GM21515 (cell line): ENCODE data around the gene TANGO6.
A peak's percentile ranks its signal among the peaks of the same experiment; 100 is the strongest.
"Not testable (repeated sequence)": the region's sequence is repeated elsewhere in the genome, so short reads cannot be mapped to it uniquely, and the experiment has no call there.

Experiments used
- ATAC-seq: cut with Tn5 transposase; IDR thresholded peaks from one replicate; pipeline ENCODE4 v1.9.1; 2021; ENCODE audit not compliant: unreplicated experiment

Gene TANGO6

DNA sequence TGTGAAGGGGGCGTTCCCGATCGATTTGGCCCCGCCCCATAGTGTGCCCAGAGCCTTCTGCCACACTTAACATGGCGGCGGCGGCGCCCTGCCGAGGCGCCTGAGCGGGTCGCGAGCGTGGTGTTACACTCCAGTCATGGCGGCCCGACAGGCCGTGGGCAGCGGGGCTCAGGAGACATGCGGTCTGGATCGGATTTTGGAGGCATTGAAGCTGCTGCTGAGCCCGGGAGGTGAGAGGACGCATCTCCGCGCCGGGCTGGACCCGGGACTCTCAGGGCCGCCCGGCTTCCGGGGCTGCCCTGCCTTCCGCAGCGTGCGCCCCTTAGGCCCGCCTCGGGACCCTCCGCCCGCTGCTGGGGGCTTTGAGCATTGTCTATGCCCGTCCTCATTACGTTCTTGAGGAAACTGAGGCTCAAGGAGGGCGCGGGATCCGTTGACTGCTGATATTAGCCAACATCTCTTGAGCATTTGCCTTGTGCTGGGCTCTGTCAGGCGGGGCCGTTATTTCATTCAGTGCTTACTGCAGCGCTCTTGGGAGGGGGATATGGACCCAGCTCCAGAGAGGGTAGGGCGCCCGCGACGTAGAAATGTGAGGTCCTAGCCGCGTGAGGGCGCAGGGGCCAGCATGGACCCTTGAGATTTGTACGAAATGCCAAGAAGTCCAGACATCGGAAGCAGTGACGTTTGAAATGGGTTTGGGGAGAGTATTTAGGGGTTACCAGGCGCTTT, at the start of gene TANGO6:
Gene TANGO6, plus strand, starts transcription at position 50 of the 729 bp plus-strand sequence. Its CDS starts 87 bp downstream, at position 137.
- ATAC-seq: peak; percentile 86

DNA sequence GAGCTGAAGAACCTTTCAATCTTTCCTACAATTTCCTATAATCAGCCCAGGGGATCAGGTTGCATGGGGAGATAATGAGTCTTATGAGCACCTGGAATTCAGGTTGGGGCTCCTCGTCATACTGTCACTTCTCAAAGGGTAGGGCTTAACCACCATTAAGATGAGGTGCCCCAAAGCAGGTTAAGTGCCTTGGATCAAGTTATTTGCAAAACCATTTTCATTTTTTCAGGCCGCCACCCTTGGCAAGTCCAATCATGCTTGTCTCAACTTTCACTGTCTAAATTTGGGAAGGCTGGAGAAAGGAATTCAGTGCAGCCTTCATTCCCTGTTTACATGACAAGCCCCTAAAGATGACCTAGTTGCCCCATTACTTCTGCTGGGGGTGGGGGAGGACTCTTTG, 44.9 kb upstream of the TANGO6 start:
- no peak for ATAC-seq

DNA sequence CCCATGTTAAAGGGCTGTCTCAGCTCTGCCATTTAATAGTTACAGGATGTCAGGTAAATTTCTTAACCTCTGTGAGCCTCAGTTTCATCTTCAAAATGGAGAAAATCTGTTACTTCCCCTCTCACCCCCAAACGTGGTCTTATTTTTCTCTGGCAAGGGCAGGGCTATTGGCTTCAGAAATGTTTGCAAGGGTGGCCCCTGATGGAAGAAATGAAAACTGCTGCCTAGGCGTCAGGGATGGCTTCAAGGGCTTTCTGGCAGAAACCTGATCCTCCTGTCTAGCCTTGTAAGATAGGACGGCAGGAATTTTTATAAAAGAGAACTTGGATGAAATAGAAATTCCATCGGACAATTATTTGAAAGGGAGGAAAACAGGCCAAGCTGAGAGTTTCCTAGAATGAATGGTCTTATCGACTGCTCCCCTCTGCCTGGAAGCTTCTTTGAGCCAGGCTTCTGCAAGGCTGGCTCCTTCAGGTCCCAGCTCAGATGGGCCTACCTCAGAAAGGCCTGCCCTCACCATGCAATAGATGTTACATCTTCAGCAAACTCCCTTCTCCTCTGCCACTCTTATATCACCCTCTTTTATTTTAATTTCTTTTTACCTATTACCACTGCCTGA, 43.0 kb upstream of the TANGO6 start:
- ATAC-seq: no peak

DNA sequence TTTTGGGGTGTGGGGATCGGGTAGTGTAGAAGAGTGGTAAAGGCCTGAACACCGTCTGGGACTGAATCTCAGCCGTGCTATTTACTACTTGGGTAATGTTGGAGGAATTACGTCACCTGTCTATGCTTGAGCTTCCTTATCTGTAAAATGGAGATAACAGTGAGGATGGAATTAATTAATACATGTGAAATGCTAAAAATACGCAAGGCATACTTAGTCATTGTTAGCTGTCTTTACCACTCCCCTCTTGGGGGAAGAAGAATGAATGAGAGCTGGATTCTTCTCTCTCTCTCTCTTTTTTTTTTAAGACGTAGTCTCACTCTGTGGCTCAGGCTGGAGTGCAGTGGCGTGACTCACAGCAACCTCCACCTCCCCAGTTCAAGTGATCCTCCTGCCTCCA, 41.1 kb upstream of the TANGO6 start:
- ATAC-seq: no peak

DNA sequence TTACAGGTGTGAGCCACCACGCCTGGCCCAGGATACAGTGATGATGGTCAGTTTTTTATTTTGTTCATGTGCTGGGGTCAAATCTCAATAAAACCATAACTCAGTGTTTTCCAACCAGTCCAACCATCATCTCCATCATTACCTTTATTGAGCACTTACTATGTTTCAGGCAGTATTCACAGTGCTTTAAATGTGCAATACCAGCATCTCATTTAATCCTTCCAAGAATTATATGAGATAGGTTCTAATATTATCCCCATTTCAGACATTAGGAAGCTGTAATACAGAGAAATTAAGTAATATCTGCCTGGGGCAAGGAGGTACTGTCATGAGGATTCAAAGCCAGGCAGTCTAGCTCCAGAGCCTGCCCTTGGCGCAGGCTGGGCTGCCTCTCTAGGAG, 36.9 kb upstream of the TANGO6 start:
- no peak for ATAC-seq

DNA sequence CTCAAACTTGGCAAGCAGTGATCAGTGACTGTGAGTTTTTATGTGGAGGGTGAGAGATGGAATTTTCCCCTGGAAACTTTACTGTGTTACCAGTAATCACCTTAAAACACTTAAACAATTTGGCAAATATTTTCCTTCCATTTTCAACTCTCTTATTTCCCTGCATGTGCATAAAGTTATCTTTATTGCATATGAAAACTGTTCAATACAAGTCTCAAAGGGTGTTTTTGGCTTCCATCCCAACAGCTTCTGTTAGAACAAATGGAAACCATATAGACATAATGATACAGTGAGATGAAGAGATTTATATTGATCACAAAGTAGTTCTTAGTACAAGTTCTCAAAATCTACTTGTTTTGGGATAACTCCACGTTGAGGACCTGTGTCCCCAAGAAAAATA, 36.4 kb upstream of the TANGO6 start:
- ATAC-seq: no peak

DNA sequence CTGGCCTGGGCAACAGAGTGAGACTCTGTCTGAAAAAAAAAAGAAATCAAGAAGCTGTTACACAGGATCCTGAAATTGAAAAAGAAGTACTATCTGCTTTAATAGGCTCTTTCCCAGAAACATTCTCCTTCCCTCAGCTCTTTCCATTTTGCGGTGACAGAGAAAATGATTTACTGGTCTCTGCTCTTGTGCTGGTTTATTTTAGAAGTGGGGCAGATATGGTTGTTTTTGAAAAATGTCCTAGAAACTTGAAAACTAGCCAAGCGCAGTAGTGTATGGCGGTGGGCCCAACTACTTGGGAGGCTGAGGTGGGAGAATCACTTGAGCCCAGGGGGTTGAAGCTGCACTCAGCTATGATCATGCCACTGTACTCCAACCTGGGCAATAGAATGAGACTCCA, 28.8 kb upstream of the TANGO6 start:
- no peak for ATAC-seq

DNA sequence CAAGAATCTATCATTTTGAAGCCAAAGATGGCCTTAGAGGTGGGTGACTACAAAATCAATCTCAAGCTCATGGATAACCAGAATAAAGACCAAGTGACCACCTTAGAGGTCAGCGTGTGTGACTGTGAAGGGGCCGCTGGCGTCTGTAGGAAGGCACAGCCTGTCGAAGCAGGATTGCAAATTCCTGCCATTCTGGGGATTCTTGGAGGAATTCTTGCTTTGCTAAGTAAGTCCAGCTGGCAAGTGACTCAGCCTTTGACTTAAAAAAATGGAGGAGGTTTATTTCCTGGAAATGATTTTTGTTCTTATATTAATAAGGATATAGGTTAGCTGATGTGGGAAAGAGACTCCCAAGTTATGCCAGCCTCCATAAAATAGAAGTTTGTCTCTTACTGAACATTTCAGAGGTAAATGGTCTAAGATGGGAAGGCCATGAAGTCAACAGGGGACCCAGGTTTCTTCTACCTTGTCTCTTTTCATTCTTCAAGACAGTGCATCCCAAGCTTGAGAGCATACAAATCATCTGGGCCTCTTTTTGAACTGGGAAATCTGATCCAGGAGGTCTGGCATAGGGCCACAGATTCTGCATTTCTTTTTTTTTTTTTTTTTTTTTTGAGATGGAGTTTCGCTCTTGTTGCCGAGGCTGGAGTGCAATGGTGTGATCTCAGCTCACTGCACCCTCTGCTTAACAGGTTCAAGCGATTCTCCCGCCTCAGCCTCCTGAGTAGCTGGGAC, 19.8 kb upstream of the TANGO6 start:
- no peak for ATAC-seq

DNA sequence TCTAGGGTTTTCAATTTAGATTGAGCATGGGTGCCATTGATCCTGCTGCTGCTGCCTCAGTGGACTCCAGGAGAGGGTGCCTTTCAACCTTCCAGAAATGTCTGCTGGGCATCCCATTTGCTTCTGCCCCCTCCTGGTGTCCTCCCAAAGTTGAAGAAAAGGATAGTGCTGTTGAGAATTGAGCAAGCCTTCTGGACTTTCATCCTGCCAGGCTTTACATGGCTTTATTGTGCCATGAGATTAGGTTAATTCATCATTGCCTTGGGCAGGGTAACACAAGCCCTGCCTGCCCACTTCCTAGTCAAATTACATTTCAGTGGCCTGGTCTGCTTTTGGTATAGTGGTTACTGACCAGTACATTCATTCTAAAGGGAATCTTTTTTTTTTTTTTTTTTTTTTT, 17.9 kb upstream of the TANGO6 start:
- ATAC-seq: no peak

DNA sequence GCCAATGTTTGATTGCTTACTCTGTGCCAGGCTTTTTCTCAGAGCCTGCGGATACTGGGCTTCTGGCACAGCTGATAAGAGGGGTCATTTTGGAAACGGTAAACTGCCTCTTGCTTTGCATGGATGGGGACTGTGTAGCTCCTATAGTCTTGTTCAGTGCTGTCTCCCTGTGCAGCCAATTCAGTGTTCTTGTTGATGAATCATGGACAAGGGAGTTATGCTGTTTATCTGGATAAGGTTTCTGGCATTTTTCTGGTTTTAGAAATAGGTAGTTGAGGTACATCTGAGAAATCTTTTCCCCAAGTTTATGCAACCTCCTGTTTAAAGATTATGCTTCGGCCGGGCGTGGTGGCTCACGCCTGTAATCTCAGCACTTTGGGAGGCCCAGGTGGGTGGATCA, 16.7 kb upstream of the TANGO6 start:
- no peak for ATAC-seq

DNA sequence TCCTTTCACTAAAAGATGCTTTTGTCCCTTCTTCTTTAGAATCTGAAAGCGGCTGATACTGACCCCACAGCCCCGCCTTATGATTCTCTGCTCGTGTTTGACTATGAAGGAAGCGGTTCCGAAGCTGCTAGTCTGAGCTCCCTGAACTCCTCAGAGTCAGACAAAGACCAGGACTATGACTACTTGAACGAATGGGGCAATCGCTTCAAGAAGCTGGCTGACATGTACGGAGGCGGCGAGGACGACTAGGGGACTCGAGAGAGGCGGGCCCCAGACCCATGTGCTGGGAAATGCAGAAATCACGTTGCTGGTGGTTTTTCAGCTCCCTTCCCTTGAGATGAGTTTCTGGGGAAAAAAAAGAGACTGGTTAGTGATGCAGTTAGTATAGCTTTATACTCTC, 10.1 kb upstream of the TANGO6 start:
- ATAC-seq: no peak

DNA sequence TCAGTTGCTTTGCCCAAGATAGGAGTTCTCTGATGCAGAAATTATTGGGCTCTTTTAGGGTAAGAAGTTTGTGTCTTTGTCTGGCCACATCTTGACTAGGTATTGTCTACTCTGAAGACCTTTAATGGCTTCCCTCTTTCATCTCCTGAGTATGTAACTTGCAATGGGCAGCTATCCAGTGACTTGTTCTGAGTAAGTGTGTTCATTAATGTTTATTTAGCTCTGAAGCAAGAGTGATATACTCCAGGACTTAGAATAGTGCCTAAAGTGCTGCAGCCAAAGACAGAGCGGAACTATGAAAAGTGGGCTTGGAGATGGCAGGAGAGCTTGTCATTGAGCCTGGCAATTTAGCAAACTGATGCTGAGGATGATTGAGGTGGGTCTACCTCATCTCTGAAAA, 8.8 kb upstream of the TANGO6 start:
- no peak for ATAC-seq

DNA sequence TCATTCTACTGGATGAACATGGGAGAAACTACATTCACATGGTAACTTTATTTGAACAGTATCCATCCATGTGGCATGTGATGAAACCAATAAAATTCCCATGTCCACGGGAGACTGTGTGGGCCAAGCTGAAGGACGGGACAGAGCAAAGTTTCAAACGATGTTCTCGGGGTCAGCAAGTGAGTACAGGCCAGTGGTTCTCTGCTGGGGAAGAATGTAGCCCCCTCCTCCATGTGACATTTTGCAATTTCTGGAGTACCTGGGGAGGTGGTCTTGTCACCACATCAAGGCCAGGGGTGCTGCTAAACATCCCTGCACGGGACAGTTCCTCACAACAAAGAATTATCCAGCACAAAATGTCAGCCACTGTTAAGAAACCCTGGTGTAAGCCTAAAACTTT, 7.4 kb upstream of the TANGO6 start:
- no peak for ATAC-seq

DNA sequence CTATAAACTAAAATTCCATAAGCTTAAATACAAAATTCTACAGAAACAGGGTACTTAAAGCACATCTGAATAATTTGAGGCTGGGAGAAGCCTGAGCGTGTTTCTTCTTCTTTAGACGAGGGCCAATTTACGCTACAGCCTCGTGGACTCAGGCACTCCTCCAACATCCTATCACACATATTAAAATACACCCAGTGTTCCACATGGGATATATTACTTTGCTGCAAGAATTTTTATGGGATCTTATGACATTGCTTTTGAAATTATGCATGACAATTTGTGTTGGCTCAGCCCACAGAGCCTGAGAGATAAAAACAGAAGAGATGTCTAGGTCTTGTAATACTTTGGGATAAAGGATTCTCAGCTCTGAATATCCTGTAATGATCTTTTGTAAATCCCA, 3.5 kb upstream of the TANGO6 start:
- ATAC-seq: no peak

DNA sequence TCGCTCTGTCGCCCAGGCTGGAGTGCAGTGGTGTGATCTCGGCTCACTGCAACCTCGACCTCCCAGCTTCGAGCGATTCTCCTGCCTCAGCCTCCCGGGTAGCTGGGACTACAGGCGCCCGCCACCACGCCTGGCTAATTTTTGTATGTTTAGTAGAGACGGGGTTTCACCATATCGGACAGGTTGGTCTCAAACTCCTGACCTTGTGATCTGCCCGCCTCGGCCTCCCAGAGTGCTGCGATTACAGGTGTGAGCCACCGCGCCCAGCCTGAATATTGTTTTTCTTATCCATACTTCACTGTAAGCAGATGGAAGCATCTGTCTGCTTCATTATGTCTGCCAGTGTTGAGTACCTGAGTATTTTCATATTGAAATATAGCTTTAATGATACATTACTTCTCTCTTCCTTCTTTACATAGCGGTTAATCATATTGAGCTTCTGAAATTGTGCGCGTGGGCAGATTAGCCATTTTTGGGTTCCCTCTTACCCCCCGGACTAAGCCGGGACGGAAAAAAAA, 308 bp upstream of the TANGO6 start:
- ATAC-seq: not testable (repeated sequence)

DNA sequence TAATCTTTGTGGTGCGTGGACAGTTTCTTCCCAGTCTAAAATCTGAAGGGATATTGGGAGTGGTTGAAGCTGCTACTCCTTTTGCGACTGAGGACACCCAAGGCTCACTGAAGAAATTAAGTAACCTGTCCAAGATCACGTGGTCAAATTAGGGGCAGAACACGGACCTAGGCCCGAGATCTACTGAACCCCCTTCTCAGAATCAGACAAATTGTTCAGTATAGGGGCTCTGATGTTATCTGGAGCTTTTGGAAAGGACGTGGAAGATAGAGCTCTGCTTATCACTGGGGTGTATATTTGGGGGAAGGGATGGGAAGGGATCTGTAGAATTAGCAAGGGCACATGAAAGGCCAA, 857 bp downstream of the TANGO6 start:
- ATAC-seq: no peak

DNA sequence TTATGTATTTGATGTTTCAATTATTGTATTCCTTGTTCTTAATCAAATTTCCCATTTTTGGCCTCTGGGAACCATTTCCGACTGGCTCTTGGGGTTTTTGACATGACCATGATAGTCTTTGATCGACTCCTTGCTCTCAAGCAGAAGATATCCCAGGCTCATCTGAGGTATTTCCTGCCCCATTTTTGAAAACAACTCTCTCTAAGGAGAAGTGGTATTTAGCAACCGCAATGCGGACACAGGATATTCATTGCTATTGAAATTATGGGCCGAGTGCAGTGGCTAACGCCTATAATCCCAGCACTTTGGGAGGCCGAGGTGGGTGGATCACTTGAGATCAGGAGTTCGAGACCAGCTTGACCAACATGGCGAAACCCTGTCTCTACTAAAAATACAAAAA, 5.5 kb downstream of the TANGO6 start:
- ATAC-seq: no peak

DNA sequence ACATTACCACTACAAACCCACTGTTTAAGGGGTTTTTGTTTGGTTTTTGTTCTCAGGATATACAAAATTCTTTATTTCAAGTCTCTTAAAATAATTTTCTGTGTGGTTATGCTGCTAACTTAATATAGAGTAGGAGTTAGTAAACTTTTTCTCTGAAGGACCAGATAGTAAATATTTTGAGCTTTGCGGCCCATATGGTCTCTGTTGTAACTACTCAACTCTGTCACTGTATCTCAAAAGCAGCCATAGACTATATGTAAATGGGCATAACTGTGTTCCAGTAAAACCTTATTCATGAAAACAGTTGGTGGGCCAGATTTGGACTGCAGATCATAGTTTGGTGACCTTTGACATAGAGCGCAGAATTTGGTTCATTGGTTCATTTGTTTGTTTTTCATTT, 7.2 kb downstream of the TANGO6 start:
- ATAC-seq: no peak

DNA sequence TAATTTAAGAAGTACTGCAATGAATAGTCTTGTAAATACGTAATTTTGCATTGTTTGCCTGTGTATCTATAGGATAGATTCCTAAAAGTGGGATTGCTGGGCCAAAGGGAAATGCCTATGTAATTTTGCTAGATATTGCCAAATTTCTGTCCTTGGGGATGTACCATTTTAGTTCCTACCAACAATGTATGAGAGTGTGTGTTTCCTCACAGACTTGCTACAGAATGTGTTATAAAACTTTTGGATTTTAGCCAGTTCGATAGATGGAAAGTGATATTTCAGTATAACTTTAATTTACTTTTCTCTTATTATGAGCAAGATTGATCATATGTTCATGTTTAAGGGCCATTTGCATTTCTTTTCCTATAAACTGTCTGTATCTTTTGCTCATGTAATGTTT, 8.3 kb downstream of the TANGO6 start:
- ATAC-seq: no peak

DNA sequence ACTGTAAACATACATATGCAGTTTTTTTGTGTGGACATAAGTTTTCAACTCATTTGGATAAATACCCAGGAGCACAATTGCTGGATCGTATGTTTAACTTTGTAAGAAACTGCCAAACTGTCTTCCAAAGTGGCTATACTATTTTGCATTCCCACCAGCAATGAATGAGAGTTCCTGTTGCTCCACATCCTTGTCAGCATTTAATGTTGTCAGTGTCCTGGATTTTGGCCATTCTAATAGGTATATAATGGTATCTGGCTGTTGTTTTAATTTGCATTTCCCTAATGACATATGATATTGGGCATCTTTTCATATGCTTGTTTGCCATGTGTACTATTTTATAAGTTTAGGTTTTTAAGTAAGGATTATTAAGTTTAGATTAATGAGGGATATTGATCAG, 14.1 kb downstream of the TANGO6 start:
- no peak for ATAC-seq

DNA sequence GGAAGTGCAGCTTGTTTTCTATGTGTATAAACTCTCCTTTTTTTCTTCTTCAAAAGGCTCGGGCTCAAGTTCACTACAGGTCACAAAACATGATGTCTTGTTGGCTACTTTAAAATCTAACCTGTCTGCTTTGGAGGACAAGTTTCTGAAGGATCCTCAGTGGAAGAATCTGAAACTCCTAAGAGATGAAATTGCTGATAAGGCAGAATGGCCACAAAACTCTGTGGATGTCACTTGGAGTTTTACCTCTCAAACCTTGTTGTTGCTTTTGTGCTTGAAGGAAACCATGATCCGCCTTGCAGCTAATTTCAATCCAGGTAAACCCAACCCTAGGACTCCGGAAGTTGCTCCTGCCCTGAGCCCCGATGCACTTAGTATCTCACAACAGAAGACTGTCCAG, 16.5 kb downstream of the TANGO6 start:
- no peak for ATAC-seq
